Spleen (tissue), 7 donors: ENCODE results near the gene CCDC3.

Experiments
- POLR2A ChIP-seq, 3 donors: fragments of 450-650 bp; IDR thresholded peaks; one replicate each; pipeline ENCODE4 v1.5.1; 2017; ENCODE audit warnings: antibody characterized with exemption in 3 of 3, mild to moderate bottlenecking in 1 of 3
- POLR2AphosphoS5 ChIP-seq, 3 donors: sonication (generic); formaldehyde crosslinking; IDR thresholded peaks; one replicate each; pipeline ENCODE4 v1.5.1; 2017; ENCODE audit warnings: antibody characterized with exemption in 3 of 3
- TF ChIP-seq, protein P1 (sequence below), 11 experiments: fragments of 200-600 bp in 7 of 11; fragments of 450-650 bp in 4 of 11; sonication (generic) in 4 of 11; IDR thresholded peaks in 8 of 11; conservative IDR thresholded peaks in 3 of 11; 1 replicate in 7 of 11; 2 replicates in 4 of 11; pipeline versions ENCODE4 v1.4.0 to v1.8.0; 2016 to 2021; ENCODE audit warnings: antibody characterized with exemption in 11 of 11, inconsistent platforms in 4 of 11, mild to moderate bottlenecking in 1 of 11
- donor health status: DM: no; HTN: no; CAD: no; lungs with moderate emphysema.
- donor health status: DM: no; HTN: no; CAD: no.
- donor health status: DM: no; HTN: no; CAD: no.

DNA sequence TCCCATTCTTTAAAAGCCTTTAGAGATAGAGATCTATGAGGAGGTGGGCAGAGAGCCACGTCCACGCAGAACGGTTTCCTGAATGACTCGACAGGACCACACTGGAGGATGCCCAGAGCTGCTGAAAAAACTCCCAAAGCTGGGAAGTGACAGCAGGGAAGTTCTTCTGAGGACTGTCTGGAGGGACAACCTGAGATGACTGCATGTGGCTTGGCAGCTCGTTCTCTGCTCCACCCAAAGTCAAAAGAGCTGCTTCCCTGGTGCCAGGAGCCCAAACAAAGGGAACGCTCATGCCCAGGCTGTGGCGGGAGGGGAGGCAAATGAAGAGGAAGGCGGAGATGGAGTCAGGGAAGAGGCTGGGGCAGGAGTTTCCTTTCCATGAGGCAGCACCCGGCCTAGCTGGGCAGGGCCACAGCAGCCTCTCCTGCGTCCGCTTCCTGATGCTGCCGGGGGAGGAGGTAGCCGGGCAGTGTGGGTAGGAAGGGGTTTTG lies 95.4 kb downstream of the CCDC3 start:
- TF ChIP-seq, protein P1, sequence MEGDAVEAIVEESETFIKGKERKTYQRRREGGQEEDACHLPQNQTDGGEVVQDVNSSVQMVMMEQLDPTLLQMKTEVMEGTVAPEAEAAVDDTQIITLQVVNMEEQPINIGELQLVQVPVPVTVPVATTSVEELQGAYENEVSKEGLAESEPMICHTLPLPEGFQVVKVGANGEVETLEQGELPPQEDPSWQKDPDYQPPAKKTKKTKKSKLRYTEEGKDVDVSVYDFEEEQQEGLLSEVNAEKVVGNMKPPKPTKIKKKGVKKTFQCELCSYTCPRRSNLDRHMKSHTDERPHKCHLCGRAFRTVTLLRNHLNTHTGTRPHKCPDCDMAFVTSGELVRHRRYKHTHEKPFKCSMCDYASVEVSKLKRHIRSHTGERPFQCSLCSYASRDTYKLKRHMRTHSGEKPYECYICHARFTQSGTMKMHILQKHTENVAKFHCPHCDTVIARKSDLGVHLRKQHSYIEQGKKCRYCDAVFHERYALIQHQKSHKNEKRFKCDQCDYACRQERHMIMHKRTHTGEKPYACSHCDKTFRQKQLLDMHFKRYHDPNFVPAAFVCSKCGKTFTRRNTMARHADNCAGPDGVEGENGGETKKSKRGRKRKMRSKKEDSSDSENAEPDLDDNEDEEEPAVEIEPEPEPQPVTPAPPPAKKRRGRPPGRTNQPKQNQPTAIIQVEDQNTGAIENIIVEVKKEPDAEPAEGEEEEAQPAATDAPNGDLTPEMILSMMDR (IDR thresholded peaks at IDR 0.05 in 8 of 11, conservative IDR thresholded peaks at IDR 0.05 in 3 of 11): no peak
- TF ChIP-seq POLR2A (IDR thresholded peaks at IDR 0.05) (no peak), POLR2AphosphoS5 (IDR thresholded peaks at IDR 0.05) (no peak)
